GM12874 (cell line): Measurements from ENCODE around the gene PC.

Source experiments
- TF ChIP-seq, protein P1 (sequence below): IDR thresholded peaks from 2 replicates; pipeline ENCODE4 v1.5.1; 2011; ENCODE audit warnings: low read depth, mild to moderate bottlenecking, control low read depth, low read length, moderate library complexity; ENCODE audit not compliant: insufficient read depth

PC gene

DNA sequence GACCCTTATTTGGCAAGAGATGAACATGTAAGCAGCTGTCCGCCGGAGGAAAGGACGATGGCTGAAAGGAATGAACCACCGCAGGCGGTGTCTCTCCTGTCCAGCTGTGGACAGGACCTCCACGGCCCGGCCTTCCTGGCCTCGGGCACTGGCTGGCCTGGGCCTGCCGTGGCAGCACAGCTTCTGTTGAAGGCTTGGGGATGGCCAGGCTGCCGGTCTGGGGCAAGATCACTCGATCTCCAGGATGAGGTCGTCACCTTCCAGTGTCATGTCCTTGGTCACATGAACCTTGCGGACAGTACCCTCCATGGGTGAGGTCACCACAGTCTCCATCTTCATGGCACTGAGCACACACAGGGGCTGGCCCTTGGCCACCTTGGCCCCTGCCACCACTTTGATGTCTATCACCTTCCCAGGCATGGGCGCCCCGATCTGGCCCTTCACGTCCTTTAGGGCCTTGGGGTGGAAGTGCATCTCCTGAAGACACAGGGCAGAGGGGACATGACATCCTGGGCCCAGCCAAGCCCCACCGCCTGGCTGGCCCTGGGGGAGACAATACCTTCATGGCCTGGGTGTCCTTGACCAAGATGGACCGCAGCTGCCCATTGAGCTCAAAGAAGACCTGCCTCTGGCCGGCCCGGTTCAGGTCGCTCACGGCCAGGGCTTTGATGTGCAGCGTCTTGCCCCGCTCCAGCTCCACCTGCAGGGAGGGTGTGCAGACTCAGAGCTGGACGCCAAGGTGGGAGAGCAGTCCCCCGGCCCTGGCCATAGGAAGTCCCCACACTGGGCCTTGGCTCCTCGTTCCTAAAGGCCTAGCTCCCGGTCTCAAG lies 109.3 kb downstream of the PC start:
- TF ChIP-seq, protein P1, sequence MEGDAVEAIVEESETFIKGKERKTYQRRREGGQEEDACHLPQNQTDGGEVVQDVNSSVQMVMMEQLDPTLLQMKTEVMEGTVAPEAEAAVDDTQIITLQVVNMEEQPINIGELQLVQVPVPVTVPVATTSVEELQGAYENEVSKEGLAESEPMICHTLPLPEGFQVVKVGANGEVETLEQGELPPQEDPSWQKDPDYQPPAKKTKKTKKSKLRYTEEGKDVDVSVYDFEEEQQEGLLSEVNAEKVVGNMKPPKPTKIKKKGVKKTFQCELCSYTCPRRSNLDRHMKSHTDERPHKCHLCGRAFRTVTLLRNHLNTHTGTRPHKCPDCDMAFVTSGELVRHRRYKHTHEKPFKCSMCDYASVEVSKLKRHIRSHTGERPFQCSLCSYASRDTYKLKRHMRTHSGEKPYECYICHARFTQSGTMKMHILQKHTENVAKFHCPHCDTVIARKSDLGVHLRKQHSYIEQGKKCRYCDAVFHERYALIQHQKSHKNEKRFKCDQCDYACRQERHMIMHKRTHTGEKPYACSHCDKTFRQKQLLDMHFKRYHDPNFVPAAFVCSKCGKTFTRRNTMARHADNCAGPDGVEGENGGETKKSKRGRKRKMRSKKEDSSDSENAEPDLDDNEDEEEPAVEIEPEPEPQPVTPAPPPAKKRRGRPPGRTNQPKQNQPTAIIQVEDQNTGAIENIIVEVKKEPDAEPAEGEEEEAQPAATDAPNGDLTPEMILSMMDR, result no peak

GRCh38 chr11:66847461-66848232 lies 110.5 kb downstream of the PC start:
- TF ChIP-seq, protein P1, result no peak

- TF ChIP-seq, protein P1, result no peak
Observed at GRCh38 chr11:66846671-66847091, 111.5 kb downstream of the PC start.

GRCh38 chr11:66845876-66846212 lies 112.3 kb downstream of the PC start:
- TF ChIP-seq, protein P1, result no peak

GRCh38 chr11:66845143-66845875 lies 112.9 kb downstream of the PC start:
- TF ChIP-seq, protein P1, result no peak

GRCh38 chr11:66844496-66845142 lies 113.6 kb downstream of the PC start:
- TF ChIP-seq, protein P1, result no peak
